ENCODE data around the gene OPTN.
"Not testable (repeated sequence)": the region's sequence is repeated elsewhere in the genome, so short reads cannot be mapped to it uniquely, and the experiment has no call there.

Gene OPTN

DNA sequence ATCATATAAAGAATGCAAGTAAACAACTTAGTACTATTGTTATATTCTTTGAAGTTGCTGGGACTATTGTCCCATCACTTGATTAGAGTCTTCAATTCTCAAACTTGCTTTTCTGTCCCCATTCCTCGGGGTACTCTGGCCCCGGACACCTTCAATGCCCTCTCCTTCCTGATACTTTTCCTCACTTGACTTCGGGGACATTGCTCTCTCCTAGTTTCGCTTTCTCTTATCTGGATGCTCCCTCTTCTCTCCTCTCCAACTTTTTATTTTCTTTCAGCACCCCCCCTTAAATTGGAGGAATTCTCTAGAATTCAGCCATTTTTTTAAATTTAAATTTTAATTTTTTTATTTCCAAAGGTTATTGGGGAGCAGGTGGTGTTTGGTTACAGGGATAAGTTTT is 10.6 kb upstream of the OPTN start:
- no peak for DNase-seq (ENCODE audit: low read depth, low spot score)

DNA sequence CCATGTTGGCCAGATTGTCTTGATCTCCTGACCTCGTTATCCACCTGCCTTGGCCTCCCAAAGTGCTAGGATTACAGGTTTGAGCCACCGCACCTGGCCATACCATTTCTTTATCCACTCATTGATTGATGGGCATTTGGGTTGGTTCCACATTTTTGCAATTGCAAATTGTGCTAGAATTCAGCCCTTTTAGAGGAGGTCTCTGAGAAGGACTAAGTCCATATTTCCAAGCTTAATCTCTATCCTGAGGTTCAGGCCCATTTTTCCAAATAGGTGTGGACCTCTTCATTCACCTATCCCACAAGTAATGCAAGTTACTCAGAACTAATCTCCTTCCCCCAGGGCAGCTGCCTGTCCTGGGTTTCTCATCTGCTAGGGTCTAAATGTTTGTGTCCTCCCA is 9.7 kb upstream of the OPTN start:
- DNase-seq (ENCODE audit: low read depth, low spot score): no peak

DNA sequence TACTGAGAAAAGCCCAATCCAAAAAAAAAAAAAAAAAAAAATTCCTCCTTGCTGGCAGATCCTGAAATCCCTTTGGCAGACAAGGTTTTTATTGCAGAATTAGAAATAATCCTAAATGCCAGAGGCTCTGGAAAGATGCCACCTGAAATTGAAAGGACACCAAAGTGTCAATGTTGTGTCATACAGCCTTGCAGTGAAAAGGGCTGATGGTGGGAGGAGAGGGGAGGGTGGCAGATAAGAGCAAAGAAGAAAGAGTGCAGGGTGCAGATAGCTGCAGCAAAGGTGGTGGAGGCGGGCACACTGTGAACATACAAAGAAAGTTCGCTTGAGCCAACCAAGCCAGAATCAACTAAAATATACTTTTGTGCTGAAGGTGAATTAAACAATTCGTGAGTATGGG is 8.2 kb upstream of the OPTN start:
- no peak for DNase-seq (ENCODE audit: low read depth, low spot score)

DNA sequence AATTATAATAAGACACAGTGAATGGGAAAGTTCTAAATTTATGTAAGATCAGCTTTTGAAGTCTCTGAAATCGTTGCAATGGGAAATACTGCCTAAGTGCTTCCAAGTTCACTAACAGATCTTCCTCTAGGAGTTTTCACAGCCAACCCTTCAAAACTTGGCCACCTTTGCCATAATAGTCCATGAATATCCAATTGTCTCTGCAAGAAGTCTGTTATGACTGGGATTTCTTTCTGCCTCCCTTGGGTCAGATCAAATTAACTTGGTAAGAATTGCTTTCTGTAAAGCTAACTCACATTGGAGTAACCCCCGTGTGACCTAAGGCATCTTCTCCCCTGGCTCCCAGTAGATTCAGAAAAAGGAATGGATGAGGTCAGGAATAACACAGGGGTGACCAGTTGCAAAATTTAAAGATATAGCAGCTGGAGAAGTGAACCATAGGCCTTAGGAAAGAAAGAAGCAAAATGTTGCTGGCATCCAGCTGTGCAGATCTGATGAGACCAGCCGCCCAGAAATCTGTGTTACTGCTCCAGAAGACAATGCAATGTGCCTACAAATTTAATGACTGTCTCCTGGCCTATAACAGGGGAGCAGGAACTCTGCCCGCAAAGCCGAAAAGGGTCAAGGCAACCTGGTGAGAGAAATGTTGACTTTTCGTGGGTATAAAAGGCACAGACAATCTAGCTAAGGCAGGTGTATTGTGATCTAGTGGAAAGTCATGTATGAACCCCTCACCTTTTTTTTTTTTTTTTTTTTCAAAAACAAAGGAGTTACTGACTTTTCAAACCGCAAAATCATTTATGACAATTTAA is 7.5 kb upstream of the OPTN start:
- no peak for DNase-seq (ENCODE audit: low read depth, low spot score)

DNA sequence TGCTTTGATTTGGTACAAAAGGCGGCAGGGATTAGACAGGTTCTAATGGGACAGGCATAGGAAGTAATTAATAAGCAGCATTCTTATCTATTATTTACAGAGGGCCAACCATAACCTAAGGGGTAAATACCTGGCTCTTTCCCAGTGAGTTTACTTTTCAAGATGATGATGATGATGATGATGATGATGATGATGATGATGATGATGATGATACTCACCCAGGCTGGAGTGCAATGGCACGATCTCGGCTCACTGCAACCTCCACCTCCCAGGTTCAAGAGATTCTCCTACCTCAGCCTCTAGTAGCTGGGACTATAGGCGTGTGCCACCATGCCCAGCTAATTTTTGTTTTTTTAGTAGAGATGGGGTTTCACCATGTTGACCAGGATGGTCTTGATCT is 5.9 kb upstream of the OPTN start:
- not testable (repeated sequence) for DNase-seq (ENCODE audit: low read depth, low spot score)

DNA sequence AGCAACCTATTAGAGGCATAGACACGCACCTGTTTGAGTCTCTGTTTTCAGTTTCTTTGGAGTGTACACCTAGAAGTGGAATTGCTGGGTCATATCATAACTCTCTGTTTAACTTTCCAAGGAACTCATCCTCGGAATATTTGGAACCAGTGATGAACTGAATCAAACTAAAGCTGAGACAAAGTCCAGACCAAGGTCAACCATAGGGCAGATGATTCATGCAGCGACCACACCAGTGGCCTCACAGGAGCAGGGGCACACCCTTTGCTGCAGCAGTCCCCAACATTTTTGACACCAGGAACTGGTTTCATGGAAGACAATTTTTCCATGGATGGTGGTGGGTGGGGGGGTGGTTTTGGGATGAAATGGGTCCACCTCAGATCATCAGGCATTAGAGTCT is 4.9 kb upstream of the OPTN start:
- DNase-seq (ENCODE audit: low read depth, low spot score): no peak

DNA sequence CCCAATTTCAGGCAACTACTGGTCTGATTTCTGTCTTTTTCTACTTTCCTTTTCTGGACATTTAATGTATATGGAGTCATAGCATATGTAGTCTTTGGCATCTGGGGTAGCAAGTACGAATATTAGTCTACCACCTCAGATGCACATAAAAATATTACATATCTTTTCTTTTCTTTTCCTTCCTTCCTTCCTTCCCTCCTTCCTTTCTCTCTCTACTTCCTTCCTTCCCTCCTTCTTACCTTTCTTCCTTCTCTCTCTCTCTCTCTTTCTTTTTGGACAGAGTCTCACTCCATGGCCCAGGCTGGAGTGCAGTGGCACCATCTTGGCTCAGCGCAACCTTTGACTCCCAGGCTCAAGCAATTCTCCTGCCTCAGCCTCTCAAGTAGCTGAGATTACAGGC is 4.0 kb upstream of the OPTN start:
- no peak for DNase-seq (ENCODE audit: low read depth, low spot score)

DNA sequence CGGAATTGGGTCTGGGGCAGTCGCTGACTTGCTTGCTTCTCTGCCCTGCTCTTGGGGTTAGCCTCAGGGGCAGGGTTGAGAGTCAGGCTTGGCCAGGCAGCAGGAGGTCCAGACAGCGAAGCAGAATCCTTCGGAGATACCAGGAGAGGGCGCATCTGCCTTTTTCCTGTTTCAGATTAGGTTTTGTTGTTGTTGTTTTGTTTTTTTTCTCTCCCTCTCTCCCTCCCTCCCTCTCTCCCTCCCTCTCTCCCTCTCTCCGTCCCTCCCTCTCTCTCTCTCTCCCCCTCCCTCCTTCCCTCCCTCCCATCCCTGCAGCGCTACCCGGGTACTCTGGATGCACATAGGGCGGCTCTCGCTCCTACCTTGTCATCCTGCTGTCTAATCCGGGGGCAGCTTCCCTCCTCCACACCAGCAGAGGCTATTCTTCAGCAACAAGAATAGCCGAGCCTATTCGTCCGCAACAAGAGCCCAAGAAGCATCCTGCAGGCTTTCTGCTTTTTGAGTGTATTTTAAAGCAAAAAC is 758 bp upstream of the OPTN start:
- no peak for DNase-seq (ENCODE audit: low read depth, low spot score)

DNA sequence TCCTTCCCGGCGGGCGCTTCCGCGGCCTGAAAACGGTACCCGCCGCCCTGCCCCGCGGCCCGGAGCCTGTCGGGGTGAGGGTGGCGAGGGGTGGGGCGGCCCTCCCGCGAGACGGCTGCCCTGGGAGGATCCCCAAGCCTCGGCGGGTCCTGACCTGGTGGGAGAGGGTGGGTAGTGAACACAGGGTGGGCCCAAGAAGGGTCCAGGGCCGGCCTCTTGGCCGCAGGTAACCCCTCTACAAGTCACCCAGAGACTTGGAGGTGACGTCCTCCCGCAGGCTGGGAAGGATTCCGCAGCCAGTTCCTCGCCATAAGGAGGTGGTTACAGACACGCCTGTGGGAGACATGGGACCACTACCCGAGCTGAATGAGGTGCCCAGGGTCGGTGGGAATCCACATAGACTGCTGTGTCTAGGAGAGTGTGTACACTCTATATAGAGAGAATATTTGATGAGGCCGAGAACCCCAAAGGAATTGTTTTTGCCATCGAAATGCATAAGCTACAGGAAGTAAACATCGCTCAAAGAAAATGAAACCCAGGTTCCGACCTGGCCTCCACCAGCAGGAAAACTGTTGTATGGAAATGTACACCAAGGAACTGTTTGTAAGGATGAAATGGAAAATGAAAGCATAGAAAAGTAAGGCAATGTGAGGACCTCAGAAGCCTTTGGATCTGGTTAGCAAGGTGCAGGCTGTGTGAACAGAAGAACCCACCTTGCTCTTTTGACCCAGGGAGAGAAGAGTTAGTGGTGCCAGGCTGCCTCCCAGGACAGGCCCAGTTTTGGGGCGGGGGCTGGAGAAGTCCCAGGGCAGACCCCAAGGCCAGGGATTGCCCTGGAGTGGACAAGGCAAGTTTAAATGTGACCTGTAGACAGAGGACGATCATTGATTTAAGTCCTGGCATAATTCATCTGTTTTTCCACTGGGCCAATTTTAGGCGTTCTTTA is 659 bp downstream of the OPTN start:
- DNase-seq (ENCODE audit: low read depth, low spot score): no peak

DNA sequence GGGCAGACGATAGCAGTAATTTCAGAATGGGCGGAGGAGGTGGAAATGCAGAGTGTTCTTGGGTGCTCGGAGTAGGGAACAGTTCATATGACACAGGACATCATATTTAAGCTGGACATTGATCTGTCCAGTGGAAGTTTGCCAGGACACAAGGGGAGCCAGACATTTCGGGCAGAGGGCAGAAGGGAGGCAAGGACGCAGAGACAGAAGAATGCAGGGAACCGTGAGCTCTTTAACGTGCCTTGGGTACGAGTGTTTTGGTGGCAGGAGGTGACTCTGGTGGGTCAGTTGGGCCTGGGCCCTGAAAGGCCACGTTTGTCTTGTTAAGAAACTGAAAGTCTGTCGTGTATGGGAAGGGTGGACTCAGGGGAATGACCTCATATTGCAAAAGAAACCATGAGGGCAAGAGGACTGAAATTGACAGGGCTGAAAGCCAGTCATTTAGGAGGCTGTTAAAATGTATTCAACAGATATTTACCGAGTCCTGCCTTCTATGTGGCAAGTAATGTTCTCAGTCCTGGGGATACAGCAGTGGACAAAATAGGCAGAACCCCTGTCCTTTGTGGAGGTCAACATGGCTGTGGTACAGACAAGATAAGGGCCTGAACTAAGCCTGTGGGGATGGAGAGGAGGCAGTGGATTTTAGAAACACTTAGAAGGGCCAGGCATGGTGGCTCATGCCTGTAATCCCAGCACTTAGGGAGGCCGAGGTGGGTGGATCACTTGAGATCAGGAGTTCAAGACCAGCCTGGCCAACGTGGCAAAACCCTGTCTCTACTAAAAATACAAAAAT is 2.2 kb downstream of the OPTN start:
- DNase-seq (ENCODE audit: low read depth, low spot score): no peak

DNA sequence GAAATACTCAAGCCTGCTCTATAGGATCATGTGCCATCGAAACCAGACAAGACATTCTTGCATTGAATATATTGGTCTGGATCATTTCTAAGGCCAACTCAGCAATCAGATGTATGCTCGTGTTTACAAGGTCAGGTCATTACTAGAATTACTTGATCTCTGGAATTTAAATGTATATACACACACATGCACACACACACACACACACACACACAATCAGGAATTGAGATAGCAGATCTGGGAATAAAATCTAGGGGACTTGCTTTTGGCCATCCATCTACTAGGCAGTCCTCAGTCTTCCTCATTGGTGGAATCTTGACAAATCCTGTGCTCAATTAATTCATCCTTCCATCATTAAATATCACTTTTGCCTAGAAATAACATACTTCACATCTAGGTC is 3.6 kb downstream of the OPTN start:
- DNase-seq (ENCODE audit: low read depth, low spot score): no peak

DNA sequence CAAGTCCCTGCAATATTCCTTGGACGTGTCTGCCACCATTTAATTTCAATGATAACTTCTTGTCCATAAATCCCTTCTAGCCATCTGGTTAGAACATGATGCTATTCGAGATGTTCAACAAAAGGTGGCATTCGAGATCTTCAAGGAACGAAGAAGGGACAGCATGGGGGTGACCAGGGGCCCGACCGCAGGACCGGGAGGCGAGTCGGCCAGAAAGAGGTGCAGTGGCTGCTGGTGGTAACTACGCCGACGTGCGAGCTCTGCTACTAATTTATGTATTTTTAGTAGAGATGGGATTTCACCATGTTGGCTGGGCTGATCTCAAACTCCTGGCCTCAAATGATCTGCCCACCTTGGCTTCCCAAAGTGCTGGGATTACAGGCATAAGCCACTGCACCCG is 4.7 kb downstream of the OPTN start:
- no peak for DNase-seq (ENCODE audit: low read depth, low spot score)

DNA sequence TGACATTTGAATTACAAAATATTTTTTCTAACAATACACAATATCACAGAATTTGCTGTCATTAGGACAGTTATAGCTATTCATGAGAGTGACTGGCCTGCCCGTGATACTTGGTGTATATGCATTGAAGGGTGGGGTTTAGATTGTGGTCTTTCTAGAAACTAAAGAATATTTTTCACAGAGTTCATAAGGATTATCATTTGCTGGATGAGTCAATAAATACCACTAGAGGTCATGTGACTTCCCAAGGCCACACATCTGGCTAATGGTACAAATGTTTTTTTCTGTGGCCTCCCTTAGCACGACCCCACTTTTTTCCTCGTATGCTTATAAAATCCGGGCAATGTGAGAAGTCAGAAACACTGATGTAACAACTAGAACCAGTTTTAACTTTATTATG is 5.2 kb downstream of the OPTN start:
- DNase-seq (ENCODE audit: low read depth, low spot score): no peak

DNA sequence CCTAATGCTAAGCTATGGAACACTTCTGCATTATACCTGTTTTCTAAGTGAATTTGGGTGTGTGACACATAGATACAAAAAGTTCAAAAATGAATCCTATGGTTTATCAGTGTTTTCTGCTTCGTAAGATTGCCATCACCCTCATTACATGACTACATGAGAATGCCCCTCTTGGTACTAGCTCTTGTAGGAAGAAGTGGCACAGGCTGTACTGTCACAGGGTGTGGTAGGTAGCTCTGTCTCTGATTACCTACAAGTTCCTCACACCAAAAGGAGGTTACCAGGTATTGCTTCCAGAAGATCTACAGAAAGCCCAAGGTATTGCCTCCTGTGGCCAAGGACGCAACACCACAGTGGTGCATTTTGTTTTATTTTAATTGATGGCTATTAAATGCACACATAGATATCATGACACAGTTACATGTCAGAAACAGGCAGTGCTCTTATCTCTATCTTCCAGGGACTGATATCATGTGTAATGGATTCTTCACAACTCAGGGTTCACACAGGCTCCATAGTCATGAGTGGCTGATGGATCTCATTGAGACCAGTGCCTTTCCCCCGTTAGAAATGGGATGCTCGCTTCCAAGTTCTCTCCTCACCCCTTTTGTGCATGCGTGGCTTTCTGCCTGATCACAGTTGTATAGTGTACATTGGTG is 6.6 kb downstream of the OPTN start:
- no peak for DNase-seq (ENCODE audit: low read depth, low spot score)

DNA sequence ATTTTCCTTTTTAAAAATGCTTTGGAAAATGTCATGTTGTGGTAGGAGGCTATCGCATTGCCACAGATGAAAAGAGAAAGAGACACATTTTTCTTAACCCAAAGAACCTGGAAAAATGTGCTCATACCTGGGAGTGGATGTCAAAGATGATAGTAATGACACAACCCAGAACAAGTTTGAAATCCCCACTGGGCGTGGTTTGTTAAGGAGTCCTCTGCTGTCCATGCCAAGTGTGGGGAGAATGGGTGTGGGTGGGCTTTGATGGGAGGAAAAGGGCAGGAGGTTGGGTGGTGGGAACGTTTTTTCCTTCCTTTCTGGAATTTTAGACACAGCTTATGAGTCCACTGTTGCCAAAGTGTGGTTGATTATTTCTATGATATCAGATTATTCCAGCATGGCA is 10.9 kb downstream of the OPTN start:
- DNase-seq (ENCODE audit: low read depth, low spot score): no peak

DNA sequence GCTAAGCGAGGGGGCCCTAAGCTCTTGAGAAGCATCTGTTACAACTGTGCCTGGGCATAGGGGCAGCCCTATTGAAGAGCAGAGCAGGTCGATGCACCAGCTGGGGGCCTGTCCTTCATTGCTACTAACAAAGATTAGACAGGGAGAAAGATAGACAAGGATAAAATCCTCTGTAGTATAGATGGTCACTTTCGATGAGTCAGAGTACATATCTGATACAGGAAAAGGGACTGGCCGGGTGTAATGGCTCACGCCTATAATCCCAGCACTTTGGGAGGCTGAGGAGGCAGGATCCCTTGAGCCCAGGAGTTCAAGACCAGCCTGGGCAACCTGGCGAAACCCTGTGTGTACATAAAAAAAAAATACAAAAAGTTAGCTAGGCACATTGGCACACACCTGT is 13.6 kb downstream of the OPTN start:
- no peak for DNase-seq (ENCODE audit: low read depth, low spot score)

DNA sequence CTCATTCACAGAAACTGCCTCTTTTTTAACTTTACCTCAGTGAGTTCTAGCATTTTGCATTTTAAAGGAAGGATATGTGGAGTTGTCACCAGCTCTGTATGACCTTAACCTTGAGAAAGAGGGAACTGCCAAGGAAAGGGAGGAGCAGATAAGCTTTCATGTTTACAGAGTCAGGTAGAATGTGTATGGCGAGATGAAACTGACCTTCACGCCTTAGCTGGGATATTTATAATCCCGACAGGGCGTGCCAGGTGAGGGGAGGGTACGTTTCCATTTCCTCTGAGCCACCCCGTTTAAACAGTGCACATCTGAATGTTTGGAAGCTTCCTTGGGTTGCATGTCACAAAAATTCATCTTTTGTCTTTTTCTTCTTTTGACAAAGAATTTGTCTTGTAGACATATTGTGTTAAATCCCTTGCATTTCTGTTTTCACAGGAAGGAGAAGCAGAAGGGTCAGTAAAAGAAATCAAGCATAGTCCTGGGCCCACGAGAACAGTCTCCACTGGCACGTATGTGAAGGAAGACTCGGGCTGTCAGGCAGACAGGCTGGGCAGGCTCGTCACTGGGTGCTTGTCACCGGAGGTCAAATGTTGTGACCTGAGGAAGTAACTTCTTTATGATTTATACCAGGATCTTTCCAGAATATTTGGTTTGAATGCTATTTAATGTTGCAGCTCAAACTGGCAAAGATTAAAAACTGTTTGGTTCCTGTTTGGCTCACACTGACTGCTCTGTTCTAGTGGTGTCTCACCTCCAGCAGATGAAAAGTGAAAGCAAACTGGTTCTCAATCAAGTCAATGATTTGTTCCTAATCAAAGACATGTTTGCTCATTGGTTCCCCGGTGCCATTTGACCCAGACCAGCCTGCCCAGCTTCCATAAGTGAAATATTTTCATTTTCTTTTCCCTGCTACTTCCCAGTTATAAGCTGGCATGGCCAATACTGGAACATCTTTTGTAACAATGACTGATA is 16.2 kb downstream of the OPTN start:
- DNase-seq (ENCODE audit: low read depth, low spot score): no peak

DNA sequence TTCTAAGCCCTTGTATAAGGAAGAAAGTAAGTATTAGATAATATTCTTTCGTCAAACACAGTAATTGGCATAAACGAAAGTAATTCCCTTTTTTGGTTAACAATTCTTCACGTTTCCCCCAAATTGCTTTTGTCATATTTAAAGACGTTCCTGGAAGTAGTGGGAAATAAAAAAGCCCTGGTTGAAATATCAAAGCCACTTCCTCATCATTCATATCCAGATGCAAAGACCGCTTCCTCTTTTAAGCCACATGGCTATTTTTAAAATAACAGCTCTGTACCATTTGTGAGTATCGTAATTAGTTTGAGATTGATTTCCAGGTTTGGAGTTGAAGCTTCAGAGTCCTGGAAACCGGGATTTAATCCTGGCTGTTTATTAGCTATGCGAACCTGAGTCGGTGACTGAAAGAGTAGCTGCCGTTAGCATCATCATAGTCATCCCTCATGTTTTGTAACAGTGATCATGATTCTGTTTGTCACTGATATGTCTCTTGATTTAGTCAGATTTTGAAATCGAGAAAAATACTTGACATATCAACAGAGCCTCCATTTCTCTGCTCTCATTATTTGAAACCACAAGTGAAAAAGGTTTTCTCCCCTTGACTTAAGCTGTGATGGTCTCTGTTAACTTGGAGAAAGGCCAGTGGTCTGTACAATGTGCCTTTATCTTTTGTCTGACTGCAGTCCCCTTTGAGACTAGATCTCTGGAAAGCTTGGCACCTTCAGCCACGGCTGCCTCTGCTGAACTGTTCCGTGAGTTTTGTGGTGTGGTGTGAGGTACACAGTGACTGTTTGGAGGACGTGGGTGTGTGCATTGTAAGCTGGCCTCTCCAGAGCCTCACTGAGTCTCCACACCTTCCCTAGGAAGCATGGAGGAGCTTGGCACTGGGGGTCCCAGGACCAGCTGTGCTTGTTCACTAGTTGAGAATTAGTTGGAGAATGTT is 18.1 kb downstream of the OPTN start:
- no peak for DNase-seq (ENCODE audit: low read depth, low spot score)

DNA sequence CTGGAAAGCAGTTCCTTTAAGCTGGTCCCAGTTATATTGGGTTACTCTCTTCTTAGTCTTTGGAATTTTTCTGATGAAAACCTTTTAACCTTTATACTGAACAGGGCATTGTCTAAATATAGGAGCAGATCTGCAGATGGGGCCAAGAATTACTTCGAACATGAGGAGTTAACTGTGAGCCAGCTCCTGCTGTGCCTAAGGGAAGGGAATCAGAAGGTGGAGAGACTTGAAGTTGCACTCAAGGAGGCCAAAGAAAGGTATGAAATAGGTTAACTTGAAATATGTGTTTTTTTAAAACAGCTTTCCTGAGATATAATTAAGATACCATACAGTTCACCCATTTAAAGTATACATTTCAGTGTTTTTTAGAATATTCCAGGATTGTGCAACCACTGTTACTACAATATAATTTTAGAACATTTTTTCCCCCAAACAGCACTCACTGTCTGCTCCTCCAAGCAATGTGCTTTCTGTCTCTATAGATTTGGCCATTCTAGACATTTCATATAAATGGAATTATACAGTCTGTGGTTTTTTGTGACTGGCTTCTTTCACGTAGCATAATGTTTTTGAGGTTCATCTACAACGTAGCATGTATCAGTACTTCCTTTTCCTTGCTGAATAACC is 18.9 kb downstream of the OPTN start:
- DNase-seq (ENCODE audit: low read depth, low spot score): no peak
